DMS153 treated with DMSO at 0.1 percent for 48 hours (cell line): ENCODE results near the gene OTX2.

Experiments
- DNase-seq: peaks from one replicate; lab custom pipeline; 2025; ENCODE audit not compliant: unreplicated experiment; lab: John Stamatoyannopoulos, UW

The OTX2 gene

DNA sequence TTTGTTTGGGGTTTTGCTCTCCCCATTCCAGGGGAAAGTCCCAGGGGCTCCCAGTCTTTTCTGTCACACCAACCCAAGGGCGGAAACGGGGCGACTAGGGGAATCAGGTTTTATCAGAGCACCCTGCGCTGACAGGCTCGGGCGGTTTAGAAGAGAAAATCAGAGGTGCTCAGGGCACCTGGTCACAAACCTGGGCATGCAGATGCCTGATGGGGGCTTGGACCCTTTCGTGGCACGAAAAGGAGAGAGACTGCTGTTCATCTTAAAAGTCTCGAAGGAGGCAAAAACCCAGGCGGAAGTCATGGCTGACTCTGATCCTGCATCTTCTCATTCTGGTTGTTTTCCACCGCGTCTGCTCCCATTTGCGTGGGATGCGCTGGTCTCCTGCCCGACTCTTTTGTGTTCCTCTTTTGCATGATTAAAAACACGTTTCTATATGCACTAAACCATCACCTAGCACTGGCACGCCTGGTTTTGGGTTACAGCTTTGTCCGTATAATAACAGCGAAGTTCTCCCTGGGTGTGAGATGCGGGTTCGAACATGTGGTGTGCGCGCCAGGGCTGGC, 13.2 kb downstream of the OTX2 start:
- DNase-seq = no peak

- no peak for DNase-seq
Measured at GRCh38 chr14:56796259-56796658, 14.0 kb downstream of the OTX2 start.

GRCh38 chr14:56795284-56795622, 15.0 kb downstream of the OTX2 start:
- DNase-seq = no peak

- DNase-seq = no peak
Measured at GRCh38 chr14:56794557-56795283, 15.6 kb downstream of the OTX2 start.

DNA sequence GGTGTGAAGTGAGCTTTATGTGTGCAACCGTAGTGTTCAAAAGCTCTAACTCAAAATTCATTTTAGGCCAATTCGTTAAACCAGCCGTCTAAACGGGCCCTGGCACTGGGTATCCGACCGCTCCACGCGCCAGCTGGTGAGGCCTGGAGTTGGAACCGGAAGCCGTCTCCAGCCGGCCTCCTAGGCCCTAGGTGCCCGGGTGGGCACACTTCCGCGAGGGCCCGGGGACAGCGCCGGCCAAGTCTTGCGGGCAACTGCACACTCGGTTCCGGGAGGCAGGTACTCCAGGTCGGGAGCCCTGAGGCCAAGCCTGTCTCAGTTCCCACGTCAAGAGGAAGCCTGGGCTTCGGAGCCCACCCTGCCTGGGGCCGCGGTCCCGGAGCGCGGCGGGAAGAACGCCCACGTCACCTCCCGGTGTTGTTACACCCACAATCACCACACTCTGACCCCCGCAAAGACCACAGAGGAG, 16.2 kb downstream of the OTX2 start:
- DNase-seq = no peak

DNA sequence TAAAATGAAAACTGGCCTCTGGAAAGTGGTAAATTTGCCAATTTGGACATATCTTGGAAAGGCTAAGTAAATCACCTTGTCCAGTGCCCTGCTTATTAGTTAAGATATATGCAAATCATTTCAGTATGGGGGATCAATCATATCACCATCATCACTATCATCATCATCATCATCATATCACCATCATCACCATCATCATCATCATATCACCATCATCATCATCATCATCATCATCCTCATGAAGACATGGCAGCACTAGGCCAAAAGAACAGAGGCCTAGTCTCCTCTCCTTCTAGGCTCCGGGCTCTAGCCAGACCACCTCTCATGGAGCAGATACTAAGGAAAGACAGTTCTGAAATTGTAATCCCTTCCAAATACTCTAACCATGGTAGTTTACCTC, 20.3 kb downstream of the OTX2 start:
- DNase-seq = no peak

DNA sequence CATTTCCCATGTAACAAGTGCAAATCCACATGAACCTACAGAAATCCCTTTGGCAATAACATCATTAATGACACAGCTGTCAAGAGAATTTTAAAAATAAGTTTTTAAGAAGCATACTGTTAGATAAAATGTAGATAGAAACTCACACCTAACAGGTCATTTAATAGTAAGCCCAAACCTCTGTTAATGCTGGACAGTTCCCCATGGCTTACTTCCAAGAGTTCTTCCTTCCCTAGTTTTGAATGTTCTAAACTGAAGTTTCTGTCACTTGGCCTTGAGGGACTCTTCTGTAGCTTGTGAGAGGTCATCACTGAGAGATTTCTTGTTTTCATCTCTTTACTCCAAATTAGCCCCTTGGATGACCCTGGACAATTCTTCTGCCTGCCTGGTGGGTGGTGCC, 22.7 kb downstream of the OTX2 start:
- DNase-seq = no peak

DNA sequence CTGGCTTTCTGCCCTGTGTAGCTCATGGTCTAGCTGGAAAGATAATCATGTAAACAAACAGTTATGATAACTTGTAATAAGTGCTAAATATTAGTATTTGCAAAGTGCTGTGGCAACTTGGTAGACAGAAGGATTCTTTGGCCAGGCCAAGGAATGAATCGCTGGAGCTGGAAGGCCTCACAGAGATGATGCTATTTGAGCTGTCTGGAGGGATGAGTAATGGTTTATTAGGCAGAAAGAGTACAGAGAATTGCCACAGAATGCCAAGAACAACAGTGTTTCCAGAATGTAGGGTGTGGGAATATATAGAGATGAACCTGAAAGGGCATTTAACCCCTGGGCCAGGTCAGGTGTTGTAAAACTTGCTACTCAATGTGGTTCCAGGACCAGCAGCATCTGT, 27.6 kb downstream of the OTX2 start:
- no peak for DNase-seq

DNA sequence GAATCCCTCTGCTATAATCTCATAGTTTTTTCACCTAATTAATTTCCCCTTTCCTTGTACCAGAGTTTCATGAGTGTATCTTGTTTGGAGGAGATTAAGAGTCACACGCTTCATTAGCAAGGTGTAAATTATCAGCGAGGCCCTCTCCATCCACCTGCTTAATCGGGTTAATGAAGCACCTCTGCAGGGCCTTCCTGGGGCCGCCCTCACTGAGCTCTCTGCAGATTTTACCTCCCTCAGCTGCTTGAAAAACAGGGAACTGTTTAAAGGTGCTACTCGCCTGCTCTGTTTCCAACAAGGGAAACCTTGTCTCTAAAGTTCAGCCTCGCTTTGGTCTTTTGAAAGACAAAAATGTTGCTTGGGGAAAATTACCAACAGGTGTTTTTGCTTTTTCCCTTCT, 35.8 kb downstream of the OTX2 start:
- DNase-seq = no peak

DNA sequence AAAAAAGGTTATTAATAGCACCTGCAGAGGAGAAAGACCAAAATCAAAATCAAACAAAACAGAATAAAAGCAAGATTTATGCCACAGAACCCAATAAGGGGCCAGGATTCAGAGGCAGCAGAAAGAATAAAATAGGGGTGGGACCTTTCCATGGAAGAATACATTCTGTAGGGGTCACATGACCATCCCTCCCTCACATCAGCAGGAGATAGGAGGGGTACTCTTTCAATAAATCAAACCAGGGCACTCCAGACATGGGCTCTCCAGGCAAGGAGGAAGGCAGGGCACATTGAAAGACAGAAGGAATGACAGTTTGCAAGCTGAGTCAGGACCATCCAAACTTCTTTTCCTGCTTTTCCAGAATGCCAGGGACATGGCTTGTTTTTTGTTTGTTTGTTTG, 39.8 kb downstream of the OTX2 start:
- DNase-seq = no peak

- no peak for DNase-seq
Measured at GRCh38 chr14:56760164-56760914, 49.9 kb downstream of the OTX2 start.

DNA sequence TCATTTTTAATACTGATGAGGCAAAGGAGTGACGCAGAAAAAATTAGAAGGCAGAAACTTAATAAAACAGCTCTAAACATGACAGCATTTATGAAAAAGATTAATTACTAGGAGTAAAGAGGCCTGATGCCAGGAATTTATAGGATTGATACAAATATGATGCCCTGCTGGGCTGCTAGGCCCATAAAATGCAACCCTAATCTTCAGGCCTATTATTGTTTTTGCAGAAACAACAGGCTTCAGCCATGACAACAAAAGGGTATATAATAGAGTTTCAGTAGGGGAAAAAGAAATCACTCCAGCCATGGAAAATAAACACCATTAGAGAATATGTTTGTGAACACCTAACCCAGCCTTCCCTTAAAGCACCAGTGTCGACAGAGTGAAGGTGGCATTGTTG, 50.6 kb downstream of the OTX2 start:
- DNase-seq = no peak

DNA sequence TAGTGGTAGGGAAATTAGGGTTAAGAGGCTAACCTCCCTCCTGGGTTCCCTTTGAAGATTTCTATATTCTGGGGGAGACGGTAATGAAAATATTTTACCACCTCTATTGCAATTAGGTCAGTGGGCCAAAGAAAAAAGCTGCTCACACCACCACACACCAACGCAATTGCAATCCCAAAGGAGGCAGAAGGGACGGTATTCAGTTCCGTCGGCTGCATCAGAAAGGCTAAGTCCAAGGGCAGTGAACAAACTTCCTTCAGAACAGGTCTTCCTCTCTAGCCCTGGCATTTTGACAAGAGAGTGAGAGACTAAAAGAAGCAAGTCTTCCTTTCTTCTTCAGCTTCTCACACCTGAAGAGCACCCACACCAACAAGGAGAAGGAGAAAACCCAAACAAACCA, 51.2 kb downstream of the OTX2 start:
- DNase-seq = no peak

- no peak for DNase-seq
Measured at GRCh38 chr14:56754921-56755320, 55.4 kb downstream of the OTX2 start.

- DNase-seq = no peak
Measured at GRCh38 chr14:56753396-56753795, 56.9 kb downstream of the OTX2 start.

GRCh38 chr14:56752428-56752827, 57.9 kb downstream of the OTX2 start:
- DNase-seq = no peak

DNA sequence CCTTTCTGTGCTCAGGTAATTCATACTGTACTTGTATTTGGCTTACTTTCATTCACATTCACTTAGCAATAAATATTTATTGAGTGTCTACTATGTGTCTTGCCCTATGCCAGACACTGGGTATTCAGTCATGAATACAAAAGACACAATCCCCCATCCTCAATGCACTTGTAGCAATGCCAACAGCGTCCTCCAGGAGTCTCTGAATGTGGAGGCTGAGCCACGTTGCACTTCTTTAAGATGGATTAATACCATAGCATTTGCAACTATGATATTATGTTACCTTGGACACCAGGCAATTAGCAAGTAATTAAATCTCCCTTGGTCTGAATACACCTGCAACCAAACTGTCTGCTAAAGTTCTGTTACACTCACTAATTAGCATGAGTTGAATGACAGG, 58.8 kb downstream of the OTX2 start:
- DNase-seq = no peak
